Bronchial epithelial cell (primary cell): ENCODE measurements around the gene DENND5A. TPM values are rescaled to one million over a fixed set of nuclear protein-coding genes. Genes with fewer than 3 reads are reported as not detected.
"Not testable (repeated sequence)": the region's sequence is repeated elsewhere in the genome, so short reads cannot be mapped to it uniquely, and the experiment has no call there.

ENCODE experiments used
- DNase-seq: peaks from one replicate; pipeline ENCODE4 v3.0.0-alpha.2; 2010; ENCODE audit warnings: low read depth
- FAIRE-seq: peaks from 2 replicates; lab custom pipeline; 2011; peaks lifted over from hg19 to GRCh38; lab: Jason Lieb, UNC
- H3K27me3 ChIP-seq: 2 replicates; pipeline ENCODE4 v1.5.1; 2011; ENCODE audit warnings: low read length; ENCODE audit not compliant: control insufficient read depth, insufficient read depth
- H3K36me3 ChIP-seq: 2 replicates; pipeline ENCODE4 v1.5.1; 2011; ENCODE audit warnings: low read length; ENCODE audit not compliant: control insufficient read depth, insufficient read depth
- H3K4me3 ChIP-seq: 2 replicates; pipeline ENCODE4 v1.5.1; 2011; ENCODE audit warnings: mild to moderate bottlenecking, low read depth, low read length, control low read depth
- total RNA-seq: library from RNA; depleted of rRNA; stranded (reverse); fragments of >200 nt; gene quantifications from 2 replicates; pipeline ENCODE4 v1.2.1, GENCODE V29; 2014
- TF ChIP-seq, protein P1 (sequence below): IDR thresholded peaks from 2 replicates; pipeline ENCODE4 v1.5.1; 2011; ENCODE audit warnings: mild to moderate bottlenecking, moderate library complexity, low read length, control low read depth, inconsistent platforms; ENCODE audit not compliant: insufficient read depth, severe bottlenecking

Gene DENND5A
- total RNA-seq, 1 donor from 2014 or later: 22.6 TPM

DNA sequence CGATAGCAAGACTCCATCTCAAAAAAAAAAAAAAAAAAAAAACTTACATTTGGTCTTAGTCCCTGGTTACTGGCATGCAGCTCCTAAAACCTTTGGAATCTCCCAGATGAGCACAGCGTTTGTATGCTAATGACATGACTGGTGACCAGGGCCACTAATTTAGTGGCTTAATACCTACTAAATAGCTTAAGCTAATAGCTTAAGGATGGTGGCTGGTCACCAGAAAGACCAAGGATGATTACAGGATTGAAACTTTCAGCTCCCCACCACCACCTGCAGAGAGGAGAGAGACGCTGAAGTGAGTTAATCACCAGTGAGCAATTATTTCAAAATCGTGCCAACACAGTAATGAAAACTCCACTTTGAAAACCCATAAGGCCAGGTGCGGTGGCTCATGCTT is 37.1 kb downstream of the DENND5A start:
- no peaks in the 10 kb centered on the region for H3K36me3 ChIP-seq
- no peaks in the 10 kb centered on the region for H3K27me3 ChIP-seq
- no peak overlapping the region for H3K4me3 ChIP-seq
- DNase-seq (no peak), FAIRE-seq (no peak)
- TF ChIP-seq, protein P1, sequence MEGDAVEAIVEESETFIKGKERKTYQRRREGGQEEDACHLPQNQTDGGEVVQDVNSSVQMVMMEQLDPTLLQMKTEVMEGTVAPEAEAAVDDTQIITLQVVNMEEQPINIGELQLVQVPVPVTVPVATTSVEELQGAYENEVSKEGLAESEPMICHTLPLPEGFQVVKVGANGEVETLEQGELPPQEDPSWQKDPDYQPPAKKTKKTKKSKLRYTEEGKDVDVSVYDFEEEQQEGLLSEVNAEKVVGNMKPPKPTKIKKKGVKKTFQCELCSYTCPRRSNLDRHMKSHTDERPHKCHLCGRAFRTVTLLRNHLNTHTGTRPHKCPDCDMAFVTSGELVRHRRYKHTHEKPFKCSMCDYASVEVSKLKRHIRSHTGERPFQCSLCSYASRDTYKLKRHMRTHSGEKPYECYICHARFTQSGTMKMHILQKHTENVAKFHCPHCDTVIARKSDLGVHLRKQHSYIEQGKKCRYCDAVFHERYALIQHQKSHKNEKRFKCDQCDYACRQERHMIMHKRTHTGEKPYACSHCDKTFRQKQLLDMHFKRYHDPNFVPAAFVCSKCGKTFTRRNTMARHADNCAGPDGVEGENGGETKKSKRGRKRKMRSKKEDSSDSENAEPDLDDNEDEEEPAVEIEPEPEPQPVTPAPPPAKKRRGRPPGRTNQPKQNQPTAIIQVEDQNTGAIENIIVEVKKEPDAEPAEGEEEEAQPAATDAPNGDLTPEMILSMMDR: no peak

DNA sequence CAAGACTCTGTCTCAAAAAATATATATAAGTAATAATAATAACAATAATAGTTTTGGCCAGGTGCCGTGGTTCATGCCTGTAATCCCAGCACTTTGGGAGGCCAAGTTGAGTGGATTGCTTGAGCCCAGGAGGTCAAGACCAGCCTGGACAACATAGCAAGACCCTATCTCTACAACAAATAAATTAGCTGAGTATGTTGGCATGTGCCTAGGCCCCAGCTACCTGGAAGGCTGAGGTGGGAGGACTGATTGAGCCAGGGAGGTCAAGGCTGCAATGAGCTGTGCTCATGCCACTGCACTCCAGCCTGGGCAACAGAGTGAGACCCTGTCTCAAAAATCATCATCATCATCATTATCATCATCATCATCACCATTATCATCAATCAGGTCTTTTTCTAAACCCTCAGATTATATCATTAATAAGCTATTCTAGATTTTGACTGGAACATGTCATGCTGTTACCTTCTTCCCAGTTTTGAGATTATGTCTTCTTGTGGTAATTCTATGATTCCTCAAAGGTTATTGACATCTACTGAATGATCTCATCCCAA is 39.3 kb downstream of the DENND5A start:
- TF ChIP-seq, protein P1: no peak
- FAIRE-seq: no peak

DNA sequence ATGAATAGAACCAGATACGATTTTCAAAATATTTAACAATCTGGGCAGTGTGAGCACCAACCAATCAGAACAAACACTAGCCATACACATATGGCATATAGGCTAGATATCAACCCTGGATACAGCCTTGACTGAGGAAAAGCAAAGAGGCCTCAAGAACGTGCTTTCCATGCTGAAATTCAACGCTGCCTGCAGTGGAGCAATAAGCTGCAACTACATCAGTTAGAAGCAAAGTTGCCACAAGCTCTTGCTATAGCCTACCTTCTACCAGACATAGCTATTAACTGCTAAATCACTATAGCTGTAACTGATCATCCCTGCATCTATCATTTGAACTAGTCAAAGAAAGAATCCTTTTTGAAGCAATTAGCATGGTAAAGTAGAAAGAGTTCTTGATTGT is 42.5 kb downstream of the DENND5A start:
- TF ChIP-seq, protein P1: no peak
- H3K36me3 ChIP-seq: no peaks in the 10 kb centered on the region
- DNase-seq: no peak
- no peaks in the 10 kb centered on the region for H3K27me3 ChIP-seq
- no peak for FAIRE-seq
- H3K4me3 ChIP-seq: no peak overlapping the region

More for the DNA sequence above, 39.3 kb downstream of the DENND5A start:
- no peaks in the 10 kb centered on the region for H3K36me3 ChIP-seq
- H3K27me3 ChIP-seq: no peaks in the 10 kb centered on the region
- DNase-seq: no peak
- no peak overlapping the region for H3K4me3 ChIP-seq

DNA sequence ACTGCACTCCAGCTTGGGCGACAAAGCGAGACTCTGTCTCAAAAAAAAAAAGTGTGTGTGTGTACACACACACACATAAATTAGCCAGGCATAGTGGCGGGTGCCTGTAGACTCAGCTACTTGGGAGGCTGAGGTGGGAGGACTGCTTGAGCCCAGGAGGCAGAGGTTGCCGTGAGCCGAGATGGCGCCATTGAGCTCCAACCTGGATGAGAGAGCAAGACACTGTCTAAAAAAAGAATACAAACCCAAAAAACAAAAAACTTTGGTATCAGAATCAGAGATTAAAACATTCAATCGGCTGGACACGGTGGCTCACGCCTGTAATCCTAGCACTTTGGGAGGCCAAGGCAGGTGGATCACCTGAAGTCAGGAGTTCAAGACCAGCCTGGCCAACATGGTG is 44.3 kb downstream of the DENND5A start:
- H3K36me3 ChIP-seq, FAIRE-seq, H3K4me3 ChIP-seq, DNase-seq, H3K27me3 ChIP-seq: not testable (repeated sequence)

DNA sequence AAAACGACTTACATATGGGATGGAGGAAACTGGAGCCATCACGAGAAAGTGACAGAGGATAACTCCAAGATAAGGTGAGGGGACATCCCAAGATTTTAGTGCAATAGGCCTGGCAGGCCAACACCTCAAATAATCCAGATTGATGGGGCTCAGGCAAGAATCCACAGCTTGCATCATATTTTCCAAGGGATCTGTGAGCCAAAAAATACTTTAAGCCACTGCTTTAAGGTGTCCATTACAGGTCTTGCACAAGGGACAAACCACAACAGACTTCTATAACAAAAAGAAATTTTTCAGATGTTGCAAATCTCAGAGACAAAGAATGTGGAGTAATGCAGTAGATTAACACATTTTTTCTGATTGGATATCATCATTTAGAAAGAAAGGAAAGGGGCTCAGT is 45.6 kb downstream of the DENND5A start:
- H3K27me3 ChIP-seq: no peaks in the 10 kb centered on the region
- no peak for FAIRE-seq
- TF ChIP-seq, protein P1: no peak
- no peaks in the 10 kb centered on the region for H3K36me3 ChIP-seq
- peak; percentile 12 for DNase-seq
- no peak overlapping the region for H3K4me3 ChIP-seq

DNA sequence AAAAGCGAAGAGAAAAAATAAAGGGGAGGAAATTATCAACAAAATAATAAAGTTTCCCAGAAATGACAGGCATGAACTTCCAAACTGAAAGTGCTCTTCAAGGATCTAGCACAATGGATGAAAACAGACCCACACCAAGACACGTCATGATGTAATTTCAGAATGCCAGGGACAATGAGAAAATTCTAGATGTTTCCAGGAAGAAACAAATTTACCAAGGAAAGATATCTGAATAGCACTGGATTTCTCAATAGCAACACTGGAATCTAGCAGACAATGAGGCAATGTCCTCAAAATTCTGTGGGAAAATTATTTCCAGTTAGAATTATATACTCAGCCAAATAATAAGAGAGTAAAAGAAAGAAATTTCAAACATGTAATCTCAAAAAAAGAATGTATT is 46.0 kb downstream of the DENND5A start:
- DNase-seq (no peak), FAIRE-seq (no peak)

More for the DNA sequence above, 46.0 kb downstream of the DENND5A start:
- no peaks in the 10 kb centered on the region for H3K36me3 ChIP-seq
- TF ChIP-seq, protein P1: no peak
- no peak overlapping the region for H3K4me3 ChIP-seq
- no peaks in the 10 kb centered on the region for H3K27me3 ChIP-seq
